ENCODE results near the gene PIK3C2G.

Gene PIK3C2G

GRCh38 chr12:18261273-18261672, at the start of gene PIK3C2G:
TSS of gene PIK3C2G (plus strand) at chr12:18261518. CDS start at chr12:18282082, 20,564 bp downstream.
- in situ Hi-C loops (cut with HindIII; ENCODE audit: low sequenced_read_pairs), result no loop called here
- no peak for TF ChIP-seq CTCF (IDR thresholded peaks at IDR 0.05; ENCODE audit: low read depth, low read length, missing control alignments)
- no peak within 1 kb of the TSS for H3K4me3 ChIP-seq (ENCODE audit: low read depth, low read length)
- DNase-seq (ENCODE audit: low read depth), result no peak

GRCh38 chr12:18217966-18218365, 43.4 kb upstream of the PIK3C2G start:
- in situ Hi-C loops (cut with HindIII; ENCODE audit: low sequenced_read_pairs), result no loop called here
- H3K4me3 ChIP-seq (ENCODE audit: low read depth, low read length), result no peak overlapping the region
- no peak for TF ChIP-seq CTCF (IDR thresholded peaks at IDR 0.05; ENCODE audit: low read depth, low read length, missing control alignments)
- no peak for DNase-seq (ENCODE audit: low read depth)

GRCh38 chr12:18221726-18222125, 39.6 kb upstream of the PIK3C2G start:
- in situ Hi-C loops (cut with HindIII; ENCODE audit: low sequenced_read_pairs), result loop anchor here (5.0 kb wide), 1 partner anchor 84 kb away; no protein-coding TSS in a partner anchor
- TF ChIP-seq CTCF (IDR thresholded peaks at IDR 0.05; ENCODE audit: low read depth, low read length, missing control alignments), result no peak
- DNase-seq (ENCODE audit: low read depth), result no peak
- no peak overlapping the region for H3K4me3 ChIP-seq (ENCODE audit: low read depth, low read length)

GRCh38 chr12:18222699-18223098, 38.6 kb upstream of the PIK3C2G start:
- no peak for TF ChIP-seq CTCF (IDR thresholded peaks at IDR 0.05; ENCODE audit: low read depth, low read length, missing control alignments)
- DNase-seq (ENCODE audit: low read depth), result no peak
- in situ Hi-C loops (cut with HindIII; ENCODE audit: low sequenced_read_pairs), result loop anchor here (5.0 kb wide), 1 partner anchor 85 kb away; no protein-coding TSS in a partner anchor
- H3K4me3 ChIP-seq (ENCODE audit: low read depth, low read length), result no peak overlapping the region

GRCh38 chr12:18224745-18225144, 36.6 kb upstream of the PIK3C2G start:
- in situ Hi-C loops (cut with HindIII; ENCODE audit: low sequenced_read_pairs), result loop anchor here (5.0 kb wide), 1 partner anchor 87 kb away; no protein-coding TSS in a partner anchor
- TF ChIP-seq CTCF (IDR thresholded peaks at IDR 0.05; ENCODE audit: low read depth, low read length, missing control alignments), result peak; percentile 49
- peak; percentile 43 for DNase-seq (ENCODE audit: low read depth)
- no peak overlapping the region for H3K4me3 ChIP-seq (ENCODE audit: low read depth, low read length)

GRCh38 chr12:18239526-18239925, 21.8 kb upstream of the PIK3C2G start:
- TF ChIP-seq CTCF (IDR thresholded peaks at IDR 0.05; ENCODE audit: low read depth, low read length, missing control alignments), result no peak
- in situ Hi-C loops (cut with HindIII; ENCODE audit: low sequenced_read_pairs), result no loop called here

More at GRCh38 chr12:18239526-18239925, 21.8 kb upstream of the PIK3C2G start:
- H3K4me3 ChIP-seq (ENCODE audit: low read depth, low read length), result no peak overlapping the region
- no peak for DNase-seq (ENCODE audit: low read depth)

Data from astrocyte of the cerebellum (primary cell).